HUES6 (cell line): ENCODE results near the gene CDIP1.
"Not testable (repeated sequence)": the region's sequence is repeated elsewhere in the genome, so short reads cannot be mapped to it uniquely, and the experiment has no call there.

Experiments
- H3K27ac ChIP-seq: 2 replicates; pipeline ENCODE4 v1.7.0; 2013; ENCODE audit warnings: low read depth, mild to moderate bottlenecking, low read length, inconsistent platforms
- H3K27me3 ChIP-seq: 2 replicates; pipeline ENCODE4 v1.6.1; 2013; ENCODE audit warnings: low read length; ENCODE audit not compliant: control insufficient read depth, insufficient read depth
- H3K36me3 ChIP-seq: 2 replicates; pipeline ENCODE4 v1.6.1; 2013; ENCODE audit warnings: low read length; ENCODE audit not compliant: control insufficient read depth, insufficient read depth
- H3K4me1 ChIP-seq: 2 replicates; pipeline ENCODE4 v1.6.1; 2013; ENCODE audit warnings: low read length; ENCODE audit not compliant: control insufficient read depth, insufficient read depth
- H3K4me3 ChIP-seq: 2 replicates; pipeline ENCODE4 v1.5.1; 2013; ENCODE audit warnings: low read depth, low read length
- H3K9ac ChIP-seq: one replicate; pipeline ENCODE4 v1.6.1; 2013; ENCODE audit warnings: mild to moderate bottlenecking, low read length
- H3K9me3 ChIP-seq: 2 replicates; pipeline ENCODE4 v1.6.1; 2013; ENCODE audit warnings: low read depth, low read length; ENCODE audit not compliant: control insufficient read depth, insufficient read depth

CDIP1 gene

DNA sequence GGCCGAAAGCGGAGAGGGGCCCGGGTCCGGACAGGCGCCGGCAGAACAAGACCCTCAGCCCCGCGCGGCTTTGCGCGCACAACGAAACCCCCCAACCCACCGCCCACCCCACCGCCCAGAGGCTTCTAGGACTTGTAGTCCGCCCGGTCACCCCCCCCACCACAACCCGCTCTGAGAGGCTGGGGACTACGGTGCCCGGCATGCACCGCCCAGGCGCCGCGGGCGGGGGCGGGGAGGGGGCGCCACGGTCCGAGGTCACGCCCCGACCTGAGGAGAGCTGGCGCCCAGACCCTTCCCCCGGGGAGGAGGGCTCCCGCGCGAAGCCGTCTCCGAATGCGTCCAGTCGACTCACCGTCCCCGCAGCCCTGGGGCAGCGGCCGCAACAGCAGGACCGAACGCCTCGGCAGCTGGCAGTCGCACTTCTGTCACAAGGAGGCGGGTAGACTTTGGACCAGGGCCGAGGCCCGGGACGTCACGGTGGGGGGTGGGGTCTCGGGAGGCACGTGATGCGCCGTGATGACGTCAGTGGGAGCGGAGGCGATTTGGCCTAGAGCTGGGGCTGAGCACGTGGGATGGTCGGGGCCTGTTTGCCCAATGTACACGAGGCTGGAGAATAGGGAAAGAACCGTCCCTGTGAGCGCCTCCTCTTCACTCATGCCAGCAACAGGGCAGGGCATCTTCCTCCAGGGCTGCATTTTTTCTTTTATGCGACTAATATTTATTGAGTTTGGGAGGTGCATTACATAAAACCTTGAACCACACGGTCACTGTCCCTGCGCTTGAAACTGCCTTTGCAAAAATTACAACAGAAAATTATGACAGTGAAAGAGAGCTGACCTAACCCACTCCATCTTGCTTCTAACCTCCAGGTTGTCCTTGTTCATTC, at the start of gene CDIP1:
CDIP1 (minus strand) TSS at position 424 of the 886 bp plus-strand sequence. CDS start 24,643 bp downstream, outside the sequence.
- H3K4me1 ChIP-seq, result peaks cover 17% of the 10 kb centered on the region
- peaks cover 14% of the 10 kb centered on the region for H3K9me3 ChIP-seq
- H3K9ac ChIP-seq, result peak within 1 kb of the TSS; percentile 85
- H3K36me3 ChIP-seq, result peaks cover 8% of the 10 kb centered on the region
- H3K27ac ChIP-seq, result peak within 1 kb of the TSS; percentile 75
- H3K4me3 ChIP-seq, result peak within 1 kb of the TSS; percentile 77
- peaks cover 12% of the 10 kb centered on the region for H3K27me3 ChIP-seq

DNA sequence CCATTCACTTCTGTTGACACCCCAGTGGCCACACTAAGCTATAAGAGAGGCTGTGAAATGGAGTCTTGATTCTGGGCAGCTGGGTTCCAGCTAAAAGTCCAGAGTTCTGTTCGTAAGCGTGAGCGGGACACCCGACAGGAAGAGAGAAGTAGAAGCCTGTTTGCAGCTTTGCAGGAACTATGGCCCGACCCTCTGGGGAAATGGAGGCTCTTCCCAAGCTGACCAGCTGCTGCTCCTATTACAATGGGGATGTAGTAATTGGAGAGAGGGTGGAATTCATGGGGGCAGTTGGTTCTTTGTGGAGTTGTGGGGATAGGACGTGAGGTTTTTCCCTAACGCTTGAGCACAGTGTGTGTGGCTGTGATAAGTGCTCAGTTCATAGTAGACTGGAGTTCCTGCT, 47.7 kb upstream of the CDIP1 start:
- no peaks in the 10 kb centered on the region for H3K36me3 ChIP-seq
- H3K27ac ChIP-seq, result no peak overlapping the region
- H3K27me3 ChIP-seq, result no peaks in the 10 kb centered on the region
- peaks cover 5% of the 10 kb centered on the region for H3K4me1 ChIP-seq
- H3K9ac ChIP-seq, result no peak overlapping the region
- H3K9me3 ChIP-seq, result peaks cover 13% of the 10 kb centered on the region
- H3K4me3 ChIP-seq, result no peak overlapping the region

DNA sequence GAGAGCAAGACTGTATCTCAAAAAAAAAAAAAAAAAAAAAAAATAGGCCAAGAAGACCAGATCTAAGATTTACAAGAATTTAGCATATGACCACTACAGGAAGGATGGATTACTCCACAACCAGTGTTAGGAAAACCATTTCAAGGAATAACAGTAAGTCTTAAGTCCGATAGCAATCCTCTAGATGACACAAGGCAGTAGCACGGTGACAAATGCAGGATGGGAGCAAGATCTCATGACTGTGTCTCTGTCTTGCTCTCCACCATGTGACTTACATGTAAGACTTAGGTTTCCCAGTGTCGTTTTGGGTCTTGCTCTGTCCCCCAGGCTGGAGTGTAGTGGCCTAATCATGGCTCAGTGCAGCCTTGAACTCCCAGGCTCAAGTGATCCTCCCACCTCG, 45.3 kb upstream of the CDIP1 start:
- Histone ChIP-seq H3K27me3 (no peaks in the 10 kb centered on the region), H3K4me3 (no peak overlapping the region), H3K4me1 (peaks cover 5% of the 10 kb centered on the region), H3K27ac (no peak overlapping the region), H3K36me3 (no peaks in the 10 kb centered on the region), H3K9me3 (peaks cover 11% of the 10 kb centered on the region), H3K9ac (no peak overlapping the region)

DNA sequence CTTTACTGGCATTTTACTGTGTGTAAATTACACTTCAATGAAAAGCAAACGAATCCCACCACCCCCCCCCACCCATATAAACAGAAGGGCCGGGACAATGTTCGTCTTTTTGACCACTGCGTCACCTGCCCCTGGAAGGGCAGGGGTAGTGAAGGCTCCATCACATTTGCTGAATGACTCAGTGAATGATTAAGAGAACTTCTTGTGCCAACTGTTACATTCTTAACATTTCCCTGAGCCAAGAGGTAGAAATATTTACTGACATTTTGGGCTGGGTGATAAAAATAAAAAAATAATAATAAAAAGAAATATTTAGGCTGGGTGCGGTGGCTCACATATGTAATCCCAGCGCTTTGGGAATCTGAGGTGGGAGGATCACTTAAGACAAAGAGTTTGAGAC, 41.7 kb upstream of the CDIP1 start:
- H3K4me1 ChIP-seq, result peaks cover 4% of the 10 kb centered on the region
- H3K27ac ChIP-seq, result no peak overlapping the region
- H3K27me3 ChIP-seq, result no peaks in the 10 kb centered on the region
- no peak overlapping the region for H3K9ac ChIP-seq
- no peak overlapping the region for H3K4me3 ChIP-seq
- no peaks in the 10 kb centered on the region for H3K36me3 ChIP-seq
- no peaks in the 10 kb centered on the region for H3K9me3 ChIP-seq

DNA sequence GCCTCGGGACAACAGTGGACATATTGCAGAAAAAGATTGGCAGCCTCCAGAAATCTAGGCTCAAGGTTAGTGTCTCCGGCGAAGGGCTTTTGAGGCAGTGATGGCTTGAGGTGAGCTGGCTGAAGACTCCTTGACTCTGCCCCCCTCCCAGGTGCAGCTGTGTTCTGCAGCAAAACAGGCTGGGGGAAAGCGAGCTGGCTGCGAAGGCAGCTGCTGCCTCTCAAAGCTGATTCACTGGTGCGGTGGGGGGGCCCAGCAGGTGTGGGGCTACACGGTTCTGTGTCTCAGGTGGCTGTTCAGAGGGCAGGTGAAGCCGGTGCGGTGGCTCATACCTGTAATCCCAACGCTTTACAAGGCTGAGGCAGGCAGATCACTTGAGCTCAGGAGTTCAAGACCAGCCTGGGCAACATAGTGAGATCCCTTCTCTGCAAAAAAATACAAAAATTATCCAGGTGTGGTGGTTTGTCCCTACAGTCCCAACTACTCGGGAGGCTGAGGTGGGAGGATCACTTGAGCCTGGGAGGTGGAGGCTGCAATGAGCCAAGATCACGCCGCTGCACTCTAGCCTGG, 40.5 kb upstream of the CDIP1 start:
- Histone ChIP-seq H3K9ac (no peak overlapping the region), H3K27me3 (no peaks in the 10 kb centered on the region), H3K4me3 (no peak overlapping the region), H3K4me1 (no peaks in the 10 kb centered on the region), H3K27ac (no peak overlapping the region), H3K36me3 (no peaks in the 10 kb centered on the region), H3K9me3 (no peaks in the 10 kb centered on the region)

DNA sequence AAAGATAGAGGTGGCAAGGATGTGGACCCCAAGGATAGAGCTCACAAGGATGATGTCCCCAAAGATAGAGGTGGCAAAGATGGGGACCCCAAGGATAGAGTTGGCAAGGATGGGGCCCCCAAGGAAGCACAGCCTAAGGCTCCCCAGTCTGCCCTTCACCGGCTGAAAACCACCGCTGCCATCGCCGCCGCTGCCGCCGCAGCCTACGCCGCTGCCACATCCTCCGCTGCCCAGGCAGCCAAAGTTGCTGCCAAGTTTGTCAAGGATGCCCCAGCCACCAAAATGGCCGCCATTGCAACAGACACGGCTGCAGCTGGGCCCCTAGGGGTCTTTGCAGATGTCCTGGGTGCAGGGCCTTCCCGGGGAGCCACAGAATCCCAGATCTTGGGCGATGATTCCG, 37.4 kb upstream of the CDIP1 start:
- H3K27me3 ChIP-seq, result no peaks in the 10 kb centered on the region
- H3K36me3 ChIP-seq, result no peaks in the 10 kb centered on the region
- peaks cover 6% of the 10 kb centered on the region for H3K4me1 ChIP-seq
- no peak overlapping the region for H3K27ac ChIP-seq
- H3K9me3 ChIP-seq, result no peaks in the 10 kb centered on the region
- no peak overlapping the region for H3K9ac ChIP-seq
- no peak overlapping the region for H3K4me3 ChIP-seq

DNA sequence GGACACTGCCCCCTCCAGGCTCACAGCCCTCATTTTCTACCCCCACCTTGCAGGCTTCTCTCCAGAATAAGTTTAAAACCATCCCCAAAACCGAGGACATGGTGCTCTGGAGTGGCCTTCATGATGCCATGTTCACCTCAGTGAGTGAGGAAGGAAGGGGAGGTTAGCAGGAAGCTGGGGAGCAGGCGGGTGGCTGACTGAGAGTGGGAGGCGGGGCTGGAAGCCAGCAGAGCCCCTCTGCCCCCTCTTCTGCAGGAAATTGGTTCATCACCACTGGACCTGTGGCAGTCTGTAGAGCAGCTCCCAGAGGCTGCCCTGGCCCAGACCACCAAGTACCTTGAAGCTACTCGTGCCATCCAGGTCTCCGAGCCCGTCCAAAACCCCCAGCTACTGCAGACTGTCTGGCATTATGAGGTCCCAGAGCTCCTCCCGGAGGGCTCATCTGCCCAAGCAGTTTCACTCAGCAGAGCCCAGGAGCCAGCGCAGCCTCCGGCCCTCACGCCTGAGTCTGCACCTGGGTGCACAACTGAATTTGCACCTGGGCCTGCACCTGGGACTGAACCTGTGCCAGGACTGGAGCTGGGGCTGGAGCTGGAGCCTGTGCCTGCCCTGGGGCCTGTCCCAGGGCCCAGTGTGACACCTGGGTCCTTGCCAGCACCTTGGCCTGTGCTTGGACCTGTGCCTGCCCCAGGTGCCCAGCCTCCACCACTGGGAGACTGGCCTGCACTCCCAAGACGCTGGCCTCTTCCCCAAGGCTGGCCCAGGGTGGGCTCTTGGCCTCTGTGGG, 36.5 kb upstream of the CDIP1 start:
- Histone ChIP-seq H3K9ac (no peak overlapping the region), H3K27me3 (no peaks in the 10 kb centered on the region), H3K4me1 (peaks cover 13% of the 10 kb centered on the region), H3K4me3 (no peak overlapping the region), H3K27ac (no peak overlapping the region), H3K9me3 (no peaks in the 10 kb centered on the region), H3K36me3 (no peaks in the 10 kb centered on the region)

DNA sequence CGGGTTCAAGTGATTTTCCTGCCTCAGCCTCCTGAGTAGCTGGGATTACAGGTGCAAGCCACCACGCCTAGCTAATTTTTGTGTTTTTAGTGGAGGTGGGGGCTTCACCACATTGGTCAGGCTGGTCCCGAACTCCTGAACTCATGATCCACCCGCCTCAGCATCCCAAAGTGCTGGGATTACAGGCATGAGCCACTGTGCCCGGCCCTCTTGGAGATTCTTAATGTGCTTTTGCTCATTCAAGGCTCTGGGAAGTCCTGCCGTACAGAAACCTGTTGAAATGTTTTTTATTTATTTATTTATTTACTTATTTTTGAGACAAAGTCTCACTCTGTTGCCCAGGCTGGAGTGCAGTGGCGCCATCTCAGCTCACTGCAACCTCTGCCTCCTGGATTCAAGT, 35.4 kb upstream of the CDIP1 start:
- not testable (repeated sequence) for H3K27me3 ChIP-seq, H3K27ac ChIP-seq, H3K9me3 ChIP-seq, H3K4me3 ChIP-seq, H3K36me3 ChIP-seq, H3K9ac ChIP-seq
- H3K4me1 ChIP-seq, result peaks cover 22% of the 10 kb centered on the region

DNA sequence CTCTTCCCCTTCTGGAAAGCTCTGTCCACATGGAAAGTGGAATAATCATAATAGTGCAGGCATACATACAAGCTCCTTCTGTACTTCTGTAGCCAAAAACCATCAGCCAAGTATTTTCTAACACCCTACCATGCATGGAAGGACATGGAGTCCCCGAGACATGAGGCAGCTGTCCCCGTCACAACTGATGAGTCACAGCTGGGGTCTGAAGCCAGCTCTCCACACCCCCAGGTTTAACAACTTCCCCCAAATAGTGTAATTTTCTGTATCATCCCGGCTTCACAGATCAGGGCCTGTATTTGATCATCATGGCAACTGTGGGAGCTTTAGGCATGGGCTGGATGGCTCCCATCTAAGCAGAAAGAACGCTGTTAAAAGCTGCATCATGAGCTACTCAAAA, 34.1 kb upstream of the CDIP1 start:
- no peak overlapping the region for H3K27ac ChIP-seq
- H3K9me3 ChIP-seq, result no peaks in the 10 kb centered on the region
- peaks cover 25% of the 10 kb centered on the region for H3K4me1 ChIP-seq
- H3K4me3 ChIP-seq, result no peak overlapping the region
- no peaks in the 10 kb centered on the region for H3K36me3 ChIP-seq
- H3K9ac ChIP-seq, result no peak overlapping the region
- no peaks in the 10 kb centered on the region for H3K27me3 ChIP-seq

DNA sequence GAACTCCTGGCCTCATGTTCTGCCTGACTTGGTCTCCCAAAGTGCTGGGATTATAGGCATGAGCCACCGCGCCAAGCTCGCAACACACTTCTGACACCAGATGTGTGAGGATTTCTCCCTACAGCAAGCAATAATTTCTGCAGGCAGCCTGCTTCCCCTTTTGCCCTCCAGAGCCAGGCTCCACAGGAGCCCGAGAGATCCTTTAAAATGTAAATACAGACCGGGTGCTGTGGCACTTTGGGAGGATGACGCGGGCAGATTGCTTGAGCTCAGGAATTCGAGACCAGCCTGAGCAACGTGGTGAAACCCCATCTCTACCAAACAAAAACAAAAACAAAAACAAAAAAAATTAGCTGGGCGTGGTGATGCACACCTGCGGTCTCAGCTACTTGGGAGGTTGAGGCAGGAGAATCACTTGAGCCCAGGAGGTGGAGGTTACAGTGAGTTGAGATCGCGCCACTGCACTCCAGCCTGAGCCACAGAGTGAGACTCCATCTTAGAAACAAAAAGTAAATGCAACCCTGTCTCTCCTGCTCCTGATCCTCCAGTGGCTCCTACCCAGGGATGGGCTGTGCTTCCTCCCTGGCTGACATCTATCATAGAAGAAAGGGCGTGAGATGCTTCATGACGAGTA, 32.2 kb upstream of the CDIP1 start:
- Histone ChIP-seq H3K27ac (peak overlapping the region; percentile 54), H3K4me1 (peaks cover 25% of the 10 kb centered on the region), H3K9me3 (no peaks in the 10 kb centered on the region), H3K27me3 (no peaks in the 10 kb centered on the region), H3K36me3 (no peaks in the 10 kb centered on the region), H3K4me3 (peak overlapping the region; percentile 28), H3K9ac (peak overlapping the region; percentile 49)
